ENCODE measurements around the gene MCCC2.
"Not testable (repeated sequence)": the region's sequence is repeated elsewhere in the genome, so short reads cannot be mapped to it uniquely, and the experiment has no call there.

MCCC2 gene

GRCh38 chr5:71597001-71597400 is 9.9 kb downstream of the MCCC2 start:
- DNase-seq (ENCODE audit: low read depth, low spot score): no peak

GRCh38 chr5:71600783-71601182 is 13.6 kb downstream of the MCCC2 start:
- DNase-seq (ENCODE audit: low read depth, low spot score): no peak

- no peak for DNase-seq (ENCODE audit: low read depth, low spot score)
Observed at GRCh38 chr5:71601222-71602026, 14.3 kb downstream of the MCCC2 start.

GRCh38 chr5:71609916-71610315 is 22.8 kb downstream of the MCCC2 start:
- not testable (repeated sequence) for DNase-seq (ENCODE audit: low read depth, low spot score)

- DNase-seq (ENCODE audit: low read depth, low spot score): no peak
Observed at GRCh38 chr5:71615809-71616208, 28.7 kb downstream of the MCCC2 start.

GRCh38 chr5:71620630-71621029 is 33.5 kb downstream of the MCCC2 start:
- DNase-seq (ENCODE audit: low read depth, low spot score): no peak

GRCh38 chr5:71621268-71621667 is 34.1 kb downstream of the MCCC2 start:
- no peak for DNase-seq (ENCODE audit: low read depth, low spot score)

- no peak for DNase-seq (ENCODE audit: low read depth, low spot score)
Observed at GRCh38 chr5:71621741-71622140, 34.6 kb downstream of the MCCC2 start.

- no peak for DNase-seq (ENCODE audit: low read depth, low spot score)
Observed at GRCh38 chr5:71623221-71623794, 36.2 kb downstream of the MCCC2 start.

- DNase-seq (ENCODE audit: low read depth, low spot score): no peak
Observed at GRCh38 chr5:71629950-71630349, 42.8 kb downstream of the MCCC2 start.

GRCh38 chr5:71631070-71631469 is 43.9 kb downstream of the MCCC2 start:
- DNase-seq (ENCODE audit: low read depth, low spot score): no peak

GRCh38 chr5:71632168-71632567 is 45.0 kb downstream of the MCCC2 start:
- no peak for DNase-seq (ENCODE audit: low read depth, low spot score)

GRCh38 chr5:71633255-71634155 is 46.4 kb downstream of the MCCC2 start:
- no peak for DNase-seq (ENCODE audit: low read depth, low spot score)

GRCh38 chr5:71637133-71637532 is 50.0 kb downstream of the MCCC2 start:
- no peak for DNase-seq (ENCODE audit: low read depth, low spot score)

GRCh38 chr5:71640408-71640807 is 53.3 kb downstream of the MCCC2 start:
- no peak for DNase-seq (ENCODE audit: low read depth, low spot score)

- DNase-seq (ENCODE audit: low read depth, low spot score): no peak
Observed at GRCh38 chr5:71645030-71645429, 57.9 kb downstream of the MCCC2 start.

- not testable (repeated sequence) for DNase-seq (ENCODE audit: low read depth, low spot score)
Observed at GRCh38 chr5:71650940-71651339, 63.8 kb downstream of the MCCC2 start.

GRCh38 chr5:71651579-71651978 is 64.4 kb downstream of the MCCC2 start:
- DNase-seq (ENCODE audit: low read depth, low spot score): no peak

- no peak for DNase-seq (ENCODE audit: low read depth, low spot score)
Observed at GRCh38 chr5:71652349-71652748, 65.2 kb downstream of the MCCC2 start.

GRCh38 chr5:71652803-71653543 is 65.8 kb downstream of the MCCC2 start:
- DNase-seq (ENCODE audit: low read depth, low spot score): no peak

- no peak for DNase-seq (ENCODE audit: low read depth, low spot score)
Observed at GRCh38 chr5:71658916-71659662, 71.9 kb downstream of the MCCC2 start.
